ENCODE results near the gene CASP9. TPM values are rescaled to one million over a fixed set of nuclear protein-coding genes. Genes with fewer than 3 reads are reported as not detected.
"Not testable (repeated sequence)": the region's sequence is repeated elsewhere in the genome, so short reads cannot be mapped to it uniquely, and the experiment has no call there.

Gene CASP9
- total and polyA plus RNA-seq, 2 experiments from 2014 or later = 7.7 to 25.0 TPM

- H4K20me1 ChIP-seq (replicated peaks; ENCODE audit: insufficient read depth); H3K36me3 ChIP-seq (ENCODE audit: insufficient read depth); H3K27me3 Mint-ChIP-seq (ENCODE audit: insufficient read depth, low read depth, poor library complexity); H3K4me3 ChIP-seq; H3K9me2 ChIP-seq (ENCODE audit: insufficient read depth); H3K27me3 ChIP-seq (ENCODE audit: insufficient read depth); H3K4me3 Mint-ChIP-seq; H2AFZ ChIP-seq; DNase-seq (ENCODE audit: low spot score); H3K9me3 Mint-ChIP-seq; H3K79me2 ChIP-seq (replicated peaks; ENCODE audit: insufficient read depth); H3K36me3 Mint-ChIP-seq (ENCODE audit: low read depth); H3K4me1 Mint-ChIP-seq; H3F3A ChIP-seq (replicated peaks; ENCODE audit: low read depth); H3K4me2 ChIP-seq; H3K27ac ChIP-seq (ENCODE audit: low read depth); H3K27ac Mint-ChIP-seq; ATAC-seq; H3K4me1 ChIP-seq (ENCODE audit: insufficient read depth): not testable (repeated sequence)
Measured at GRCh38 chr1:15482983-15483543, 41.0 kb downstream of the CASP9 start.

GRCh38 chr1:15482455-15482854 lies 41.6 kb downstream of the CASP9 start:
- not testable (repeated sequence) for H3K4me1 Mint-ChIP-seq; H3K27ac ChIP-seq (ENCODE audit: low read depth)

GRCh38 chr1:15479654-15480347 lies 44.2 kb downstream of the CASP9 start:
- H3K36me3 Mint-ChIP-seq (ENCODE audit: low read depth) = no peaks in the 10 kb centered on the region
- no peaks in the 10 kb centered on the region for H3K9me3 Mint-ChIP-seq
- TF ChIP-seq NANOG (IDR thresholded peaks at IDR 0.05; ENCODE audit: borderline replicate concordance) (no peak), EZH2 (IDR thresholded peaks at IDR 0.05; ENCODE audit: low read depth, unreplicated experiment) (no peak), ZNF114 (CRISPR knock-in tag; IDR thresholded peaks at IDR 0.05) (no peak), STAT1 (IDR thresholded peaks at IDR 0.05; ENCODE audit: unreplicated experiment) (no peak), ETS1 (IDR thresholded peaks at IDR 0.05) (no peak), EZH2phosphoT487 (IDR thresholded peaks at IDR 0.05; ENCODE audit: unreplicated experiment) (no peak), CREB1 (CRISPR knock-in tag; IDR thresholded peaks at IDR 0.05; ENCODE audit: low read depth) (no peak), ZNF331 (CRISPR knock-in tag; IDR thresholded peaks at IDR 0.05; ENCODE audit: low read depth) (no peak), CTCF (conservative IDR thresholded peaks at IDR 0.05; ENCODE audit: low read depth in 2 of 2) (no peak), POLR2AphosphoS5 (IDR thresholded peaks at IDR 0.05; ENCODE audit: low read depth) (no peak), JUNB (IDR thresholded peaks at IDR 0.05; ENCODE audit: unreplicated experiment) (no peak)

More at GRCh38 chr1:15482455-15482854, 41.6 kb downstream of the CASP9 start:
- not testable (repeated sequence) for H3K36me3 ChIP-seq (ENCODE audit: insufficient read depth); H3K79me2 ChIP-seq (replicated peaks; ENCODE audit: insufficient read depth); H3K4me2 ChIP-seq; H3K36me3 Mint-ChIP-seq (ENCODE audit: low read depth); H3K9me2 ChIP-seq (ENCODE audit: insufficient read depth); H3K4me1 ChIP-seq (ENCODE audit: insufficient read depth); DNase-seq (ENCODE audit: low spot score); H3K4me3 Mint-ChIP-seq; H3F3A ChIP-seq (replicated peaks; ENCODE audit: low read depth); H3K27me3 ChIP-seq (ENCODE audit: insufficient read depth); ATAC-seq; H3K27me3 Mint-ChIP-seq (ENCODE audit: insufficient read depth, low read depth, poor library complexity); H3K4me3 ChIP-seq; H3K27ac Mint-ChIP-seq; H2AFZ ChIP-seq; H4K20me1 ChIP-seq (replicated peaks; ENCODE audit: insufficient read depth); H3K9me3 Mint-ChIP-seq

More at GRCh38 chr1:15479654-15480347, 44.2 kb downstream of the CASP9 start:
- no peaks in the 10 kb centered on the region for H3K4me1 ChIP-seq (ENCODE audit: insufficient read depth)
- H3K79me2 ChIP-seq (replicated peaks; ENCODE audit: insufficient read depth) = no peaks in the 10 kb centered on the region
- H3K4me3 ChIP-seq = no peak overlapping the region
- no peak overlapping the region for H3K4me2 ChIP-seq
- no peaks in the 10 kb centered on the region; the same call in 1 of the 2 replicates for H4K20me1 ChIP-seq (replicated peaks; ENCODE audit: insufficient read depth)
- Mint-ChIP-seq H3K27me3 (ENCODE audit: insufficient read depth, low read depth, poor library complexity) (peaks cover 3% of the 10 kb centered on the region), H3K4me1 (no peaks in the 10 kb centered on the region; the same call in 2 of the 3 replicates), H3K27ac (no peak overlapping the region), H3K4me3 (no peak overlapping the region)
- no peak for DNase-seq (ENCODE audit: low spot score)
- no peak overlapping the region for H2AFZ ChIP-seq
- no peaks in the 10 kb centered on the region for H3K36me3 ChIP-seq (ENCODE audit: insufficient read depth)
- no peak overlapping the region for H3K27ac ChIP-seq (ENCODE audit: low read depth)
- no peaks in the 10 kb centered on the region for H3K27me3 ChIP-seq (ENCODE audit: insufficient read depth)
- H3K9me2 ChIP-seq (ENCODE audit: insufficient read depth) = no peaks in the 10 kb centered on the region
- no peaks in the 10 kb centered on the region for H3F3A ChIP-seq (replicated peaks; ENCODE audit: low read depth)
- no peak for ATAC-seq
